Cardiac muscle cell (in vitro differentiated cells and primary cell): ENCODE data around the gene CACNA1A. TPM values are rescaled to one million over a fixed set of nuclear protein-coding genes. Genes with fewer than 3 reads are reported as not detected.
A peak's percentile ranks its signal among the peaks of the same experiment; 100 is the strongest.
"Not testable (repeated sequence)": the region's sequence is repeated elsewhere in the genome, so short reads cannot be mapped to it uniquely, and the experiment has no call there.

Experiments used
- DNase-seq, 2 donors: peaks; one replicate each; pipeline versions ENCODE4 v3.0.0 to v3.0.0-alpha.2; 2010 to 2017; ENCODE audit warnings: low read depth in 1 of 2, low spot score in 1 of 2
- H3K27ac ChIP-seq: fragments of 200-600 bp; sonication (generic); 2 replicates; pipeline ENCODE4 v1.5.1; 2016
- H3K27me3 ChIP-seq: fragments of 200-600 bp; sonication (generic); 2 replicates; pipeline ENCODE4 v1.6.0; 2016; ENCODE audit warnings: control low read depth
- H3K36me3 ChIP-seq: fragments of 200-600 bp; sonication (generic); 2 replicates; pipeline ENCODE4 v1.5.1; 2016; ENCODE audit warnings: control low read depth
- H3K4me1 ChIP-seq: fragments of 200-600 bp; sonication (generic); 2 replicates; pipeline ENCODE4 v1.8.1; 2017; ENCODE audit warnings: low read depth, mild to moderate bottlenecking, mixed run types
- H3K4me3 ChIP-seq: fragments of 200-600 bp; sonication (generic); 2 replicates; pipeline ENCODE4 v1.5.1; 2016; ENCODE audit warnings: mild to moderate bottlenecking
- H3K9me3 ChIP-seq: fragments of 200-600 bp; sonication (generic); 2 replicates; pipeline ENCODE4 v1.5.1; 2017; ENCODE audit warnings: low read depth, mild to moderate bottlenecking, control low read depth
- polyA plus RNA-seq: library from polyadenylated mRNA; unstranded; fragments of >200 nt; fragmentation: Nextera tagmentation; extraction: Ambion mirVana; gene quantifications from 2 replicates; pipeline ENCODE4 v1.2.1, GENCODE V29; 2016
- total RNA-seq: library from RNA; depleted of rRNA; stranded (reverse); fragments of >200 nt; gene quantifications from 2 replicates; pipeline ENCODE4 v1.2.3, GENCODE V29; 2016
- TF ChIP-seq, protein P1 (sequence below): IDR thresholded peaks from 2 replicates; pipeline ENCODE4 v1.5.1; 2012; ENCODE audit warnings: low read depth, mild to moderate bottlenecking, low read length

Gene CACNA1A
- total and polyA plus RNA-seq, 2 experiments from 2014 or later: 5.6 to 6.8 TPM

DNA sequence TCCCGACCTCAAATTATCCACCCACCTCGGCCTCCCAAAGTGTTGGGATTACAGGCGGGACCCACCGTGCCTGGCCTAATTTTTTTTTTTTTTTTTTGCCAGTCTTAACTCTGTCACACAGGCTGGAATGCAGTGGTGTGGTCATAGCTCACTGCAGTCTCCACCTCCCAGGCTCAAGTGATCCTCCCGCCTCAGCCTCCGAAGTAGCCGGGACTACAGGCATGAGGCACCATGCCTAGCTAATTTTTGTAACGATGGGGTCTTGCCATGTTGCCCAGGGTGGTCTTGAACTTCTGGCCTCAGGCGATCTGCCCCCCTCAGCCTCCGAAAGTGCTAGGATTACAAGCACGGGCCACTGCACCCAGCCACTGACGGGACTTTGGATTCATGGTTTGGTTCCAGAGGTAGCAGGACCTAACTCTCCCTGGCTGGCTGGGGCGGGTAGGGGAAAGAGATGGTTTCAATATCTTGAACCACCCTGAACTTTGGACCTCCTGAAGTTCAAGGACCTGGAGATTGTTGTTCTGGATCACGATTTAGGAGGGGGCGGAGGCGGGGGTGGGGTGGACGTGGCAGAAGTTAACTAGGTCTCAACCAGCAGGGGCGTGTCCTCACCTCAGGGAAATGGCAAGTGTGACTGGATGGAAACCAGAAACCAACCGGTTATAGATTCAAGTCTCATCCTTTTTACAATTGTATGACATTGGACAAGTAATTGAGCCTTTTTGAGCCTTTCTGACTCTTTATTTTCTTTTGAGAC is 315.3 kb downstream of the CACNA1A start:
- H3K4me1 ChIP-seq: no peaks in the 10 kb centered on the region
- no peaks in the 10 kb centered on the region for H3K9me3 ChIP-seq
- no peaks in the 10 kb centered on the region for H3K27me3 ChIP-seq
- no peaks in the 10 kb centered on the region for H3K36me3 ChIP-seq
- no peak overlapping the region for H3K4me3 ChIP-seq
- DNase-seq: peak in 1 of 2 donors; percentile 30
- no peak overlapping the region for H3K27ac ChIP-seq
- TF ChIP-seq, protein P1, sequence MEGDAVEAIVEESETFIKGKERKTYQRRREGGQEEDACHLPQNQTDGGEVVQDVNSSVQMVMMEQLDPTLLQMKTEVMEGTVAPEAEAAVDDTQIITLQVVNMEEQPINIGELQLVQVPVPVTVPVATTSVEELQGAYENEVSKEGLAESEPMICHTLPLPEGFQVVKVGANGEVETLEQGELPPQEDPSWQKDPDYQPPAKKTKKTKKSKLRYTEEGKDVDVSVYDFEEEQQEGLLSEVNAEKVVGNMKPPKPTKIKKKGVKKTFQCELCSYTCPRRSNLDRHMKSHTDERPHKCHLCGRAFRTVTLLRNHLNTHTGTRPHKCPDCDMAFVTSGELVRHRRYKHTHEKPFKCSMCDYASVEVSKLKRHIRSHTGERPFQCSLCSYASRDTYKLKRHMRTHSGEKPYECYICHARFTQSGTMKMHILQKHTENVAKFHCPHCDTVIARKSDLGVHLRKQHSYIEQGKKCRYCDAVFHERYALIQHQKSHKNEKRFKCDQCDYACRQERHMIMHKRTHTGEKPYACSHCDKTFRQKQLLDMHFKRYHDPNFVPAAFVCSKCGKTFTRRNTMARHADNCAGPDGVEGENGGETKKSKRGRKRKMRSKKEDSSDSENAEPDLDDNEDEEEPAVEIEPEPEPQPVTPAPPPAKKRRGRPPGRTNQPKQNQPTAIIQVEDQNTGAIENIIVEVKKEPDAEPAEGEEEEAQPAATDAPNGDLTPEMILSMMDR: no peak

DNA sequence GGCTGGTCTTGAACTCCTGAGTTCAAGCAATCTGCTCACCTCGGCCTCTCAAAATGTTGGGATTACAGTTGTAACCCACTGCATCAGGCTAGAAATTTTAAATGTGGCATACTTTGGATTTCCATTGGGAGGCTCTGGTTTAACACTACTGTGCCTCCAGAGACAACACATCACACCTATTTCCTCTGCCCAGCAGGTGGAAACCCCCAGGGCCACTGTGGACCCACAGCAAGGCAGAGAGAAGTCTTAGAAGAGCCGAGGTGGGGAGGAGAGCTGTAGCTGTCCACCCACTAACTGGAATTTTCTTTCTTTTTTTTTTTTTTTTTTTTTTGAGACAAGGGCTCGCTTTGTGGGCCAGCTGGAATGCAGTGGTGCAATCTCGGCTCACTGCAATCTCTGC is 316.7 kb downstream of the CACNA1A start:
- Histone ChIP-seq H3K4me1 (no peaks in the 10 kb centered on the region), H3K27me3 (no peaks in the 10 kb centered on the region), H3K4me3 (no peak overlapping the region), H3K27ac (no peak overlapping the region), H3K36me3 (no peaks in the 10 kb centered on the region), H3K9me3 (no peaks in the 10 kb centered on the region)
- DNase-seq: peak in 1 of 2 donors; percentile 37
- TF ChIP-seq, protein P1: no peak

DNA sequence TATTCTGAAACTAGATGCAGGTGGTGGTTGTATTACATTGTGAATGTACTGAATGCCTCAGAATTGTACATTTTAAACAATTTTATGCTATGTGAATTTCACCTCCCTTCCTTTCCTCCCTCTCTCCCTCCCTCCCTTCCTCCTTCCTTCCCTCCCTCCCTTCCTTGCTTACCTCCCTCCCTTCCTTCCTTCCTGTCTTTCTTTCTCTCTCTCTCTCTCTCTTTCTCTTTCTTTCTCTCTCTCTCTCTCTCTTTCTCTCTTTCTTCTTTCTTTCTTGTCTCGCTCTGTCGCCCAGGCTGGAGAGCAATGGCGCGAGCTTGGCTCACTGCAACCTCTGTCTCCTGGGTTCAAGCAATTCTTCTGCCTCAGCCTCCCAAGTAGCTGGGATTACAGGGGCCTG is 318.9 kb downstream of the CACNA1A start:
- no peak overlapping the region for H3K4me3 ChIP-seq
- no peak for DNase-seq
- TF ChIP-seq, protein P1: no peak

DNA sequence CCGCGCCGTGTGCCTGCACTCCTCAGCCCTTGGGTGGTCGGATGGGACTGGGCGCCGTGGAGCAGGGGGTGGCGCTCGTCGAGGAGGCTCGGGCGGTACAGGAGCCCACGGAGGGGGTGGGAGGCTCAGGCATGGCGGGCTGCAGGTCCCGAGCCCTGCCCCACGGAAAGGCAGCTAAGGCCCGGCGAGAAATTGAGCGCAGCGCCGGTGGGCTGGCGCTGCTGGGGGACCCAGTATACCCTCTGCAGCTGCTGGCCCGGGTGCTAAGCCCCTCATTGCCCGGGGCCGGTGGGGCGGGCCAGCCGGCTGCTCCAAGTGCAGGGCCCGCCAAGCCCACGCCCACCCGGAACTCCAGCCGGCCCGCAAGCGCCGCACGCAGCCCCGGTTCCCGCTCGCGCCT is 319.6 kb downstream of the CACNA1A start:
- not testable (repeated sequence) for H3K27ac ChIP-seq, H3K4me1 ChIP-seq, H3K36me3 ChIP-seq, H3K4me3 ChIP-seq, H3K9me3 ChIP-seq, H3K27me3 ChIP-seq, DNase-seq

More for the DNA sequence above, 318.9 kb downstream of the CACNA1A start:
- Histone ChIP-seq H3K4me1 (no peaks in the 10 kb centered on the region), H3K9me3 (no peaks in the 10 kb centered on the region), H3K36me3 (no peaks in the 10 kb centered on the region), H3K27me3 (no peaks in the 10 kb centered on the region), H3K27ac (no peak overlapping the region)

DNA sequence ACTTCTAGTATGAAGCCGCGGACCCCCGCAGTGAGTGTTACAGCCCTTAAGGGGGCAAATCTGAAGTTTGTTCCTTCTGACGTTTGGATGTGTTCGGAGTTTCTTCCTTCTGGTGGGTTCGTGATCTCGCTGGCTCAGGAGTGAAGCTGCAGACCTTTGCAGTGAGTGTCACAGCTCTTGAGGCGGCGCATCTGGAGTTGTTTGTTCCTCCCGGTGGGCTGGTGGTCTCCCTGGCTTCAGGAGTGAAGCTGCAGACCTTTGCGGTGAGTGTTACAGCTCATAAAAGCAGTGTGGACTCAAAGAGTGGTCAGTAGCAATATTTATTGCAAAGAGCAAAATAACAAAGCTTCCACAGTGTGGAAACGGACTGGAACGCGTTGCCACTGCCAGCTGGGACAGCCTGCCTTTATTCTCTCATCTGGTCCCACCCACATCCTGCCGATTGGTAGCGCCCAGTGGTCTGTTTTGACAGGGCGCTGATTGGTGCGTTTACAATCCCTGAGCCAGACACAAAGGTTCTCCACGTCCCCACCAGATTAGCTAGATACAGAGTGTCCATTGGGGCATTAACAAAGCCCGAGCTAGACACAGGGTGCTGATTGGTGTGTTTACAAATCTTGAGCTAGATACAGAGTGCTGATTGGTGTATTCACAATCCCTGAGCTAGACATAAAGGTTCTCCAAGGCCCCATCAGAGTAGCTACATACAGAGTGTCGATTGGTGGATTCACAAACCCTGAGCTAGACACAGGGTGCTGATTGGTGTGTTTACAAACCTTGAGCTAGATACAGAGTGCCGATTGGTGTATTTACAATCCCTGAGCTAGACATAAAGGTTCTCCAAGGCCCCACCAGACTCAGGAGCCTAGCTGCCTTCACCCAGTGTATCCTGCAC is 320.3 kb downstream of the CACNA1A start:
- H3K4me3 ChIP-seq, H3K27ac ChIP-seq, H3K27me3 ChIP-seq, DNase-seq, H3K36me3 ChIP-seq, H3K9me3 ChIP-seq, H3K4me1 ChIP-seq: not testable (repeated sequence)

DNA sequence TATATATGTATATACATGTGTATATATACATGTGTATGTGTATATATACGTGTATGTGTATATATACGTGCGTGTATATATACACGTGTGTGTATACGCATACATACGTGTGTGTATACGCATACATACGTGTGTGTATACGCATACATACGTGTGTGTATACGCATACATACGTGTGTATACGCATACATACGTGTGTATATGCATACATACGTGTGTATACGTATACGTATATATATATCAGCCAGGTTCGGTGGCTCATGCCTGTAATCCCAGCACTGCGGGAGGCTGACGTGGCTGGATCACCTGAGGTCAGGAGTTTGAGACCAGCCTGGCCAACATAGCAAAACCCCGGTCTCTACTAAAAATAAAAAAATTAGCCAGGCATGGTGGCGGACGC is 321.4 kb downstream of the CACNA1A start:
- H3K4me3 ChIP-seq, H3K4me1 ChIP-seq, H3K27me3 ChIP-seq, H3K36me3 ChIP-seq, H3K9me3 ChIP-seq, H3K27ac ChIP-seq, DNase-seq: not testable (repeated sequence)

DNA sequence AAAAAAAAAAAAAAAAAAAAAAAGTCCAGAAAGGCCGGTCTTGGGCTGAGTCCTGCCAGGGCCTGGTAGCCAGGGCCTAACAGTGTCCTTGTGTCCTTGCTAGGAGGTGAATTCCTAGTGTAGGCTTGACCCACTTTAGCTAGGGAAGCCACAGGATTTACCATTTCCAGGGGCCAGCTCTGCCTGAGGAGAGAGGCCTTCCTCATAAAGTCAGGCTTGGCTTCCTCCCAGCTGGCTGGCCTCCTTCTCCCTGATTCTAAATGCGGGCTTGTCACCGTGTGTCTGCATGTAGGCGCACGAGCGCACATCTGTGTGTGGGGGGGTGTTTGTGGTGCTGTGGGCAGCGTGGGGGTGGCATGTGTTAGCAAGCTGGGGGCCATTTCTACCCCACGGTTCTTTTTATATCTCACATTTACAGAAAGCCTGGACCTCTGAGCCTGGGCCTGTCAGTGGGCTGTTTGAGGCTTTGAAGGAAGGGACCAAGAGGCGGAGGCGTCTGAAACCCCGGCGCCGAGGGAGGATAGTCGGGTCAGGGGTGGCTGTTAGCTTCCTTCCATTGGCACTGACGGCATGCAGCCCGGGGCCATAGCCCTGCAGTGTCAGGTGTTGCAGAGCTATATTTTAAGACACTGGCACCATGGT is 324.4 kb downstream of the CACNA1A start:
- Histone ChIP-seq H3K9me3 (no peaks in the 10 kb centered on the region), H3K36me3 (no peaks in the 10 kb centered on the region), H3K4me1 (peaks cover 7% of the 10 kb centered on the region), H3K4me3 (no peak overlapping the region), H3K27ac (peak overlapping the region; percentile 84), H3K27me3 (no peaks in the 10 kb centered on the region)
- peak; percentile 19 to 85 for DNase-seq
- TF ChIP-seq, protein P1: no peak

DNA sequence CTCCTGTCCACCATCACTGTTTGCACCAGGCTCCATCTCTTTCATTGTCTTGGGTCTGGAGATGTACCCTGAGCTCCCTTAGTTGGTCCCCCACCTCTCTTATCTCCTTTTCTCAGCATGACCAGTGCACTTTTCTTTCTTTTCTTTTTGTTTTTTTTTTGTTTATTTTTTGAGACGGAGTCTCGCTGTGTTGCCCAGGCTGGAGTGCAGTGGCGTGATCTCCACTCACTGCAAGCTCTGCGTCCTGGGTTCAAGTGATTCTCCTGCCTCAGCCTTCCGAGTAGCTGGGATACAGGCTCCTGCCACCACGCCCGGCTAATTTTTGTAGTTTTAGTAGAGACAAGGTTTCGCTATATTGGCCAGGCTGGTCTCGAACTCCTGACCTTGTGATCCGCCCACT is 328.0 kb downstream of the CACNA1A start:
- H3K4me3 ChIP-seq, H3K36me3 ChIP-seq, H3K27ac ChIP-seq, H3K4me1 ChIP-seq, DNase-seq, H3K9me3 ChIP-seq, H3K27me3 ChIP-seq: not testable (repeated sequence)

DNA sequence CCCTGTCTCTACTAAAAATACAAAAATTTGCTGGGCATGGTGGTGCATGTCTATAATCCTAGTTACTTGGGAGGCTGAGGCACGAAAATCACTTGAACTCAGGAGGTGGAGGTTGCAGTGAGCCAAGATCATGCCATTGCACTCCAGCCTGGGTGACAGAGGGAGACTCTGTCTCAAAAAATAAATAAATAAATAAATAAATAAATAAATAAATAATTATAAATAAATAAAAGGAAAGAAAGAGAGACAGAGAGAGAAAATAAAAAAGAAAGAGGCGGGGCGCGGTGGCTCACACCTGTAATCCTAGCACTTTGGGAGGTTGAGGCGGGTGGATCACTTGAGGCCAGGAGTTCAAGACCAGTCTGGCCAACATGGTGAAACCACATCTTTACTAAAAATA is 328.7 kb downstream of the CACNA1A start:
- H3K4me3 ChIP-seq, H3K9me3 ChIP-seq, H3K27ac ChIP-seq, H3K36me3 ChIP-seq, H3K4me1 ChIP-seq, DNase-seq, H3K27me3 ChIP-seq: not testable (repeated sequence)
